ENCODE measurements around the gene DMRTB1.

DMRTB1 gene

GRCh38 chr1:53485478-53486394, 26.5 kb downstream of the DMRTB1 start:
- peak; percentile 34 to 60 for DNase-seq (ENCODE audit: low read depth in 2 of 2)

- no peak for DNase-seq (ENCODE audit: low read depth in 2 of 2)
These were observed 27.3 kb downstream of the DMRTB1 start for GRCh38 chr1:53486395-53487026.

GRCh38 chr1:53490351-53490750, 31.2 kb downstream of the DMRTB1 start:
- no peak for DNase-seq (ENCODE audit: low read depth in 2 of 2)

GRCh38 chr1:53495633-53496345, 36.6 kb downstream of the DMRTB1 start:
- no peak for DNase-seq (ENCODE audit: low read depth in 2 of 2)

- no peak for DNase-seq (ENCODE audit: low read depth in 2 of 2)
These were observed 39.4 kb downstream of the DMRTB1 start for GRCh38 chr1:53498555-53499131.

GRCh38 chr1:53499257-53500203, 40.3 kb downstream of the DMRTB1 start:
- DNase-seq (ENCODE audit: low read depth in 2 of 2), result no peak

- no peak for DNase-seq (ENCODE audit: low read depth in 2 of 2)
These were observed 41.2 kb downstream of the DMRTB1 start for GRCh38 chr1:53500204-53501064.

- DNase-seq (ENCODE audit: low read depth in 2 of 2), result no peak
These were observed 42.1 kb downstream of the DMRTB1 start for GRCh38 chr1:53501065-53502005.

GRCh38 chr1:53502641-53503432, 43.6 kb downstream of the DMRTB1 start:
- DNase-seq (ENCODE audit: low read depth in 2 of 2), result no peak

GRCh38 chr1:53503433-53504217, 44.4 kb downstream of the DMRTB1 start:
- no peak for DNase-seq (ENCODE audit: low read depth in 2 of 2)

- no peak for DNase-seq (ENCODE audit: low read depth in 2 of 2)
These were observed 45.7 kb downstream of the DMRTB1 start for GRCh38 chr1:53504901-53505300.

- no peak for DNase-seq (ENCODE audit: low read depth in 2 of 2)
These were observed 46.2 kb downstream of the DMRTB1 start for GRCh38 chr1:53505401-53505800.

GRCh38 chr1:53505891-53506290, 46.7 kb downstream of the DMRTB1 start:
- no peak for DNase-seq (ENCODE audit: low read depth in 2 of 2)

- no peak for DNase-seq (ENCODE audit: low read depth in 2 of 2)
These were observed 47.3 kb downstream of the DMRTB1 start for GRCh38 chr1:53506355-53507050.

GRCh38 chr1:53507116-53507820, 48.1 kb downstream of the DMRTB1 start:
- no peak for DNase-seq (ENCODE audit: low read depth in 2 of 2)

Measured in stimulated activated CD4-positive, alpha-beta T cell treated with anti-CD3 and anti-CD28 coated beads, Interleukin-15, amount 100 ng/mL, for 48 hours (primary cell).